WTC11 (cell line): ENCODE measurements around the gene COLEC12. TPM values are rescaled to one million over a fixed set of nuclear protein-coding genes. Genes with fewer than 3 reads are reported as not detected.

Source experiments
- ATAC-seq: fragments of 200-7000 bp; cut with Tn5 transposase; 2 replicates; pipeline ENCODE4 v1.10.0; 2021; ENCODE audit warnings: mild to moderate bottlenecking, moderate library complexity
- CTCF ChIA-PET: fragments of 300-600 bp; sonication (Branson Sonifier 250); formaldehyde crosslinking; loops from one replicate; lab custom pipeline; 2021; ENCODE audit warnings: antibody characterized with exemption; lab: Charles Lee
- POLR2A ChIA-PET: fragments of 350-600 bp; sonication (Branson Sonifier 250); formaldehyde crosslinking; loops from one replicate; lab custom pipeline; 2021; ENCODE audit warnings: antibody characterized with exemption; lab: Charles Lee
- DNase-seq: peaks from one replicate; pipeline ENCODE4 v3.0.0; 2021; ENCODE audit warnings: low spot score
- H3K27ac Mint-ChIP-seq: 2 replicates; pipeline ENCODE4 v1.8.0; 2021; ENCODE audit warnings: mixed read lengths
- H3K27me3 Mint-ChIP-seq: 2 replicates; pipeline ENCODE4 v1.8.0; 2021; ENCODE audit warnings: low read depth, mild to moderate bottlenecking, moderate library complexity, mixed read lengths
- H3K36me3 Mint-ChIP-seq: 2 replicates; pipeline ENCODE4 v1.8.0; 2021; ENCODE audit warnings: mixed read lengths
- H3K4me1 Mint-ChIP-seq: 2 replicates; pipeline ENCODE4 v1.8.0; 2022; ENCODE audit warnings: mixed read lengths
- H3K4me3 Mint-ChIP-seq: 2 replicates; pipeline ENCODE4 v1.8.0; 2021; ENCODE audit warnings: mild to moderate bottlenecking, moderate library complexity, mixed read lengths
- H3K9me3 Mint-ChIP-seq: 2 replicates; pipeline ENCODE4 v1.8.0; 2021; ENCODE audit warnings: mixed read lengths
- ATF2 ChIP-seq: sonication (generic); formaldehyde crosslinking; IDR thresholded peaks from 2 replicates; pipeline ENCODE4 v1.8.1; 2022; ENCODE audit warnings: low read depth, missing genetic modification reagents, borderline replicate concordance
- EMX1 ChIP-seq: fragments of 250-450 bp; sonication (Bioruptor Pico); IDR thresholded peaks from 2 replicates; pipeline ENCODE4 v1.8.0; 2021; ENCODE audit warnings: mild to moderate bottlenecking
- GTF2I ChIP-seq: fragments of 250-450 bp; sonication (Bioruptor Pico); conservative IDR thresholded peaks from 2 replicates; pipeline ENCODE4 v1.4.0; 2021; ENCODE audit warnings: mild to moderate bottlenecking
- JAZF1 ChIP-seq: fragments of 250-450 bp; sonication (Bioruptor Pico); IDR thresholded peaks from 2 replicates; pipeline ENCODE4 v1.9.0; 2021; ENCODE audit warnings: moderate library complexity, mild to moderate bottlenecking, inconsistent platforms
- MXD4 ChIP-seq: fragments of 250-450 bp; sonication (Bioruptor Pico); IDR thresholded peaks from 2 replicates; pipeline ENCODE4 v1.8.0; 2021; ENCODE audit warnings: mild to moderate bottlenecking, moderate library complexity, borderline replicate concordance
- NFYB ChIP-seq: sonication (generic); formaldehyde crosslinking; conservative IDR thresholded peaks from 2 replicates; pipeline ENCODE4 v1.8.0; 2022; ENCODE audit warnings: low read depth, missing genetic modification reagents
- NR2C2 ChIP-seq: sonication (generic); formaldehyde crosslinking; IDR thresholded peaks from 2 replicates; pipeline ENCODE4 v1.8.0; 2022; ENCODE audit warnings: mild to moderate bottlenecking, missing genetic modification reagents
- TEAD1 ChIP-seq: sonication (generic); formaldehyde crosslinking; IDR thresholded peaks from 2 replicates; pipeline ENCODE4 v1.8.0; 2022; ENCODE audit warnings: mild to moderate bottlenecking, missing genetic modification reagents
- TP53 ChIP-seq: sonication (generic); formaldehyde crosslinking; IDR thresholded peaks from 2 replicates; pipeline ENCODE4 v1.8.1; 2023; ENCODE audit warnings: mild to moderate bottlenecking, missing genetic modification reagents
- ZNF121 ChIP-seq: sonication (generic); formaldehyde crosslinking; IDR thresholded peaks from 2 replicates; pipeline ENCODE4 v1.8.0; 2023; ENCODE audit warnings: missing genetic modification reagents
- ZNF138 ChIP-seq: sonication (generic); formaldehyde crosslinking; conservative IDR thresholded peaks from 2 replicates; pipeline ENCODE4 v1.8.1; 2022; ENCODE audit warnings: mild to moderate bottlenecking, moderate library complexity, missing genetic modification reagents
- ZNF317 ChIP-seq: sonication (generic); formaldehyde crosslinking; IDR thresholded peaks from 2 replicates; pipeline ENCODE4 v1.8.1; 2023; ENCODE audit warnings: low read depth, mild to moderate bottlenecking, moderate library complexity, missing genetic modification reagents, borderline replicate concordance
- ZNF423 ChIP-seq: fragments of 250-450 bp; sonication (Bioruptor Pico); IDR thresholded peaks from 2 replicates; pipeline ENCODE4 v2.1.2; 2022; ENCODE audit warnings: mild to moderate bottlenecking, moderate library complexity
- ZNF671 ChIP-seq: fragments of 250-450 bp; sonication (Bioruptor Pico); IDR thresholded peaks from 2 replicates; pipeline ENCODE4 v1.8.0; 2021; ENCODE audit warnings: mild to moderate bottlenecking
- total RNA-seq: library from RNA; stranded (reverse); gene quantifications from 3 replicates; pipeline ENCODE4 v1.2.3, GENCODE V29; 2021
- TF ChIP-seq, protein P1 (sequence below): sonication (generic); formaldehyde crosslinking; IDR thresholded peaks from 2 replicates; pipeline ENCODE4 v1.8.1; 2023; ENCODE audit warnings: mild to moderate bottlenecking, missing genetic modification reagents, moderate library complexity
- TF ChIP-seq, protein P2 (sequence below): sonication (generic); formaldehyde crosslinking; IDR thresholded peaks from 2 replicates; pipeline ENCODE4 v1.8.0; 2023; ENCODE audit warnings: mild to moderate bottlenecking, missing genetic modification reagents
- TF ChIP-seq, protein P3 (sequence below): sonication (generic); formaldehyde crosslinking; IDR thresholded peaks from 2 replicates; pipeline ENCODE4 v1.8.1; 2022; ENCODE audit warnings: mild to moderate bottlenecking, missing genetic modification reagents, moderate library complexity, borderline replicate concordance
- TF ChIP-seq, protein P4 (sequence below): sonication (generic); formaldehyde crosslinking; IDR thresholded peaks from 2 replicates; pipeline ENCODE4 v1.8.1; 2022; ENCODE audit warnings: mild to moderate bottlenecking, moderate library complexity, missing genetic modification reagents
- TF ChIP-seq, protein P5 (sequence below): sonication (generic); formaldehyde crosslinking; IDR thresholded peaks from 2 replicates; pipeline ENCODE4 v1.8.0; 2022; ENCODE audit warnings: mild to moderate bottlenecking, missing genetic modification reagents
- TF ChIP-seq, protein P6 (sequence below): sonication (generic); formaldehyde crosslinking; IDR thresholded peaks from 2 replicates; pipeline ENCODE4 v1.8.0; 2022; ENCODE audit warnings: mild to moderate bottlenecking, missing genetic modification reagents
- TF ChIP-seq, protein P7 (sequence below): sonication (generic); formaldehyde crosslinking; IDR thresholded peaks from 2 replicates; pipeline ENCODE4 v1.8.0; 2023; ENCODE audit warnings: missing genetic modification reagents

Gene COLEC12
- total RNA-seq, 1 experiment from 2014 or later: 0.48 TPM

- DNase-seq (no peak), ATAC-seq (no peak)
- ChIA-PET POLR2A (interaction anchor here (1.1 kb wide), 1 partner anchor 9 kb away, joined by 3 read pairs; no protein-coding TSS in a partner anchor), CTCF (interaction anchor here (1.1 kb wide), 1 partner anchor 20 kb away, joined by 4 read pairs; no protein-coding TSS in a partner anchor)
- Mint-ChIP-seq H3K27me3 (no peaks in the 10 kb centered on the region; the same call in 1 of the 2 replicates), H3K27ac (no peak overlapping the region), H3K4me3 (no peak overlapping the region), H3K4me1 (peaks cover 10% of the 10 kb centered on the region), H3K36me3 (no peaks in the 10 kb centered on the region; the same call in 1 of the 2 replicates), H3K9me3 (peaks cover 19% of the 10 kb centered on the region)
- TF ChIP-seq, protein P1, sequence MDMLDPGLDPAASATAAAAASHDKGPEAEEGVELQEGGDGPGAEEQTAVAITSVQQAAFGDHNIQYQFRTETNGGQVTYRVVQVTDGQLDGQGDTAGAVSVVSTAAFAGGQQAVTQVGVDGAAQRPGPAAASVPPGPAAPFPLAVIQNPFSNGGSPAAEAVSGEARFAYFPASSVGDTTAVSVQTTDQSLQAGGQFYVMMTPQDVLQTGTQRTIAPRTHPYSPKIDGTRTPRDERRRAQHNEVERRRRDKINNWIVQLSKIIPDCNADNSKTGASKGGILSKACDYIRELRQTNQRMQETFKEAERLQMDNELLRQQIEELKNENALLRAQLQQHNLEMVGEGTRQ (CRISPR knock-in tag): no peak
- TF ChIP-seq MXD4 (CRISPR knock-in tag) (no peak), EMX1 (no peak), ZNF138 (no peak), ZNF671 (CRISPR knock-in tag) (no peak), JAZF1 (CRISPR knock-in tag) (no peak), TEAD1 (CRISPR knock-in tag) (no peak), ZNF121 (CRISPR knock-in tag) (no peak)
- TF ChIP-seq, protein P2, sequence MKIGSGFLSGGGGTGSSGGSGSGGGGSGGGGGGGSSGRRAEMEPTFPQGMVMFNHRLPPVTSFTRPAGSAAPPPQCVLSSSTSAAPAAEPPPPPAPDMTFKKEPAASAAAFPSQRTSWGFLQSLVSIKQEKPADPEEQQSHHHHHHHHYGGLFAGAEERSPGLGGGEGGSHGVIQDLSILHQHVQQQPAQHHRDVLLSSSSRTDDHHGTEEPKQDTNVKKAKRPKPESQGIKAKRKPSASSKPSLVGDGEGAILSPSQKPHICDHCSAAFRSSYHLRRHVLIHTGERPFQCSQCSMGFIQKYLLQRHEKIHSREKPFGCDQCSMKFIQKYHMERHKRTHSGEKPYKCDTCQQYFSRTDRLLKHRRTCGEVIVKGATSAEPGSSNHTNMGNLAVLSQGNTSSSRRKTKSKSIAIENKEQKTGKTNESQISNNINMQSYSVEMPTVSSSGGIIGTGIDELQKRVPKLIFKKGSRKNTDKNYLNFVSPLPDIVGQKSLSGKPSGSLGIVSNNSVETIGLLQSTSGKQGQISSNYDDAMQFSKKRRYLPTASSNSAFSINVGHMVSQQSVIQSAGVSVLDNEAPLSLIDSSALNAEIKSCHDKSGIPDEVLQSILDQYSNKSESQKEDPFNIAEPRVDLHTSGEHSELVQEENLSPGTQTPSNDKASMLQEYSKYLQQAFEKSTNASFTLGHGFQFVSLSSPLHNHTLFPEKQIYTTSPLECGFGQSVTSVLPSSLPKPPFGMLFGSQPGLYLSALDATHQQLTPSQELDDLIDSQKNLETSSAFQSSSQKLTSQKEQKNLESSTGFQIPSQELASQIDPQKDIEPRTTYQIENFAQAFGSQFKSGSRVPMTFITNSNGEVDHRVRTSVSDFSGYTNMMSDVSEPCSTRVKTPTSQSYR (CRISPR knock-in tag): no peak
- TF ChIP-seq, protein P3, sequence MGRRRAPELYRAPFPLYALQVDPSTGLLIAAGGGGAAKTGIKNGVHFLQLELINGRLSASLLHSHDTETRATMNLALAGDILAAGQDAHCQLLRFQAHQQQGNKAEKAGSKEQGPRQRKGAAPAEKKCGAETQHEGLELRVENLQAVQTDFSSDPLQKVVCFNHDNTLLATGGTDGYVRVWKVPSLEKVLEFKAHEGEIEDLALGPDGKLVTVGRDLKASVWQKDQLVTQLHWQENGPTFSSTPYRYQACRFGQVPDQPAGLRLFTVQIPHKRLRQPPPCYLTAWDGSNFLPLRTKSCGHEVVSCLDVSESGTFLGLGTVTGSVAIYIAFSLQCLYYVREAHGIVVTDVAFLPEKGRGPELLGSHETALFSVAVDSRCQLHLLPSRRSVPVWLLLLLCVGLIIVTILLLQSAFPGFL (CRISPR knock-in tag): no peak
- TF ChIP-seq, protein P4, sequence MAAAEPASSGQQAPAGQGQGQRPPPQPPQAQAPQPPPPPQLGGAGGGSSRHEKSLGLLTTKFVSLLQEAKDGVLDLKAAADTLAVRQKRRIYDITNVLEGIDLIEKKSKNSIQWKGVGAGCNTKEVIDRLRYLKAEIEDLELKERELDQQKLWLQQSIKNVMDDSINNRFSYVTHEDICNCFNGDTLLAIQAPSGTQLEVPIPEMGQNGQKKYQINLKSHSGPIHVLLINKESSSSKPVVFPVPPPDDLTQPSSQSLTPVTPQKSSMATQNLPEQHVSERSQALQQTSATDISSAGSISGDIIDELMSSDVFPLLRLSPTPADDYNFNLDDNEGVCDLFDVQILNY: no peak
- TF ChIP-seq, protein P5, sequence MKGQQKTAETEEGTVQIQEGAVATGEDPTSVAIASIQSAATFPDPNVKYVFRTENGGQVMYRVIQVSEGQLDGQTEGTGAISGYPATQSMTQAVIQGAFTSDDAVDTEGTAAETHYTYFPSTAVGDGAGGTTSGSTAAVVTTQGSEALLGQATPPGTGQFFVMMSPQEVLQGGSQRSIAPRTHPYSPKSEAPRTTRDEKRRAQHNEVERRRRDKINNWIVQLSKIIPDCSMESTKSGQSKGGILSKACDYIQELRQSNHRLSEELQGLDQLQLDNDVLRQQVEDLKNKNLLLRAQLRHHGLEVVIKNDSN (CRISPR knock-in tag): no peak
Measured at GRCh38 chr18:457521-458412, 42.7 kb downstream of the COLEC12 start.

DNA sequence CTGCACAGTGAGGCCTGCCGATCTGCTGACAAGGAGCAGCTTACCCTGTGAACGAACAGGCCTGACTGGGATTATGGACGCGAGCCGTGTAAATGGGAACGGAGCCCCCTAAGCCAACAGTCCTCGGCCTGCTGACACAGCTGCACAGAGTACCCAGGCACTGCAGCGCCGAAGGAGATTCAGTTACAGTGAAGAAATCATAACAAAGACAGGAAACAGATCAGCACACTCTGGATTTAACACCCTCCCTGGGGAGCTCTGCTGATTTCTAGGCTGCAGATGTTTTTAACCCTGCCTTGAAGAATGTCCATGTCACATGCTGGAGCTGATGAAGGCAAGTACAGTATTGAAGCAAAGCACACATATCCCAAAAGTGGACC lies 43.4 kb downstream of the COLEC12 start:
- Mint-ChIP-seq H3K27ac (no peak overlapping the region; the same call in 1 of the 2 replicates), H3K4me1 (peaks cover 10% of the 10 kb centered on the region), H3K36me3 (peaks cover 1% of the 10 kb centered on the region), H3K4me3 (no peak overlapping the region), H3K27me3 (no peaks in the 10 kb centered on the region; the same call in 1 of the 2 replicates), H3K9me3 (peaks cover 21% of the 10 kb centered on the region)
- ChIA-PET CTCF (interaction anchor here (1.1 kb wide), 1 partner anchor 21 kb away, joined by 4 read pairs; no protein-coding TSS in a partner anchor), POLR2A (interaction anchor here (1.1 kb wide), 1 partner anchor 10 kb away, joined by 3 read pairs; no protein-coding TSS in a partner anchor)
- ATAC-seq (peak; percentile 16; the same call in 1 of the 2 replicates), DNase-seq (no peak)
- no peak for TF ChIP-seq ZNF423 (CRISPR knock-in tag)
- TF ChIP-seq, protein P6, sequence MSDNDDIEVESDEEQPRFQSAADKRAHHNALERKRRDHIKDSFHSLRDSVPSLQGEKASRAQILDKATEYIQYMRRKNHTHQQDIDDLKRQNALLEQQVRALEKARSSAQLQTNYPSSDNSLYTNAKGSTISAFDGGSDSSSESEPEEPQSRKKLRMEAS: no peak
- TF ChIP-seq ATF2 (CRISPR knock-in tag): no peak
- TF ChIP-seq, protein P7, sequence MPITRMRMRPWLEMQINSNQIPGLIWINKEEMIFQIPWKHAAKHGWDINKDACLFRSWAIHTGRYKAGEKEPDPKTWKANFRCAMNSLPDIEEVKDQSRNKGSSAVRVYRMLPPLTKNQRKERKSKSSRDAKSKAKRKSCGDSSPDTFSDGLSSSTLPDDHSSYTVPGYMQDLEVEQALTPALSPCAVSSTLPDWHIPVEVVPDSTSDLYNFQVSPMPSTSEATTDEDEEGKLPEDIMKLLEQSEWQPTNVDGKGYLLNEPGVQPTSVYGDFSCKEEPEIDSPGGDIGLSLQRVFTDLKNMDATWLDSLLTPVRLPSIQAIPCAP (CRISPR knock-in tag): no peak
- TF ChIP-seq NFYB (CRISPR knock-in tag): no peak
- TF ChIP-seq TP53 (CRISPR knock-in tag): no peak
- TF ChIP-seq EMX1: no peak
- no peak for TF ChIP-seq ZNF317 (CRISPR knock-in tag)
- no peak for TF ChIP-seq NR2C2 (CRISPR knock-in tag)
- no peak for TF ChIP-seq GTF2I (CRISPR knock-in tag)
